Endothelial cell of umbilical vein (primary cell): ENCODE measurements around the gene TEX44.

Experiments
- EZH2 ChIP-seq: IDR thresholded peaks from 2 replicates; pipeline ENCODE4 v1.6.1; 2012; ENCODE audit warnings: borderline replicate concordance, low read depth, mild to moderate bottlenecking, moderate library complexity, low read length, inconsistent platforms; ENCODE audit not compliant: severe bottlenecking
- POLR2A ChIP-seq: IDR thresholded peaks from 2 replicates; pipeline ENCODE4 v1.6.1; 2012; ENCODE audit warnings: low read depth, mild to moderate bottlenecking, control low read depth, low read length
- POLR2AphosphoS5 ChIP-seq: IDR thresholded peaks from 2 replicates; pipeline ENCODE4 v1.6.1; 2012; ENCODE audit warnings: low read depth, mild to moderate bottlenecking, control low read depth, low read length, moderate library complexity; ENCODE audit not compliant: insufficient read depth
- TF ChIP-seq, protein P1 (sequence below), 2 donors: IDR thresholded peaks; 1 replicate in 1 of 2; 2 replicates in 1 of 2; pipeline ENCODE4 v1.5.1; 2011; ENCODE audit warnings: low read length in 2 of 2, mild to moderate bottlenecking in 2 of 2, moderate library complexity in 2 of 2, control low read depth in 1 of 2, inconsistent platforms in 1 of 2, low read depth in 1 of 2; ENCODE audit not compliant: insufficient read depth in 1 of 2; ENCODE audit errors: extremely low read depth in 1 of 2
- TF ChIP-seq, protein P2 (sequence below): IDR thresholded peaks from 2 replicates; pipeline ENCODE4 v1.6.1; 2011; ENCODE audit not compliant: insufficient read depth, insufficient read length

DNA sequence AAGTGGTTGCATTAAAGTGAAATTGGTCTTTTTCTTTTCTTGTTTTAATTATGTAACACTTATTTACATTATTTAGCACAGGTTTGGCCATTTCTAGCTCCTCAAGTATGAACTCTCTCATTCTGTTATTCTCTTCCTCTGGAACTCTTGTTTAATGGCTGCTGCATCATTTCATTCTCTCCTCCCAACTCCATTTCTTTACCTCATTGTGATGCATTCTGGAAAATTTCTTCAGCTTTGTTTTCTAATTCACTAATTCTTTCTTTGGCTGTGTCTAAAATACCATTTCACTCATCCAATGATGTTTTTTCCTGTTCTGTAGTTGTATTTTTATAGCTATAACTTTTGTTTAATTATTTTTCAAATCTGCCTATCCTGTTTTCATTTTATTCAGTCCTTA, 39.9 kb upstream of the TEX44 start:
- TF ChIP-seq, protein P1, sequence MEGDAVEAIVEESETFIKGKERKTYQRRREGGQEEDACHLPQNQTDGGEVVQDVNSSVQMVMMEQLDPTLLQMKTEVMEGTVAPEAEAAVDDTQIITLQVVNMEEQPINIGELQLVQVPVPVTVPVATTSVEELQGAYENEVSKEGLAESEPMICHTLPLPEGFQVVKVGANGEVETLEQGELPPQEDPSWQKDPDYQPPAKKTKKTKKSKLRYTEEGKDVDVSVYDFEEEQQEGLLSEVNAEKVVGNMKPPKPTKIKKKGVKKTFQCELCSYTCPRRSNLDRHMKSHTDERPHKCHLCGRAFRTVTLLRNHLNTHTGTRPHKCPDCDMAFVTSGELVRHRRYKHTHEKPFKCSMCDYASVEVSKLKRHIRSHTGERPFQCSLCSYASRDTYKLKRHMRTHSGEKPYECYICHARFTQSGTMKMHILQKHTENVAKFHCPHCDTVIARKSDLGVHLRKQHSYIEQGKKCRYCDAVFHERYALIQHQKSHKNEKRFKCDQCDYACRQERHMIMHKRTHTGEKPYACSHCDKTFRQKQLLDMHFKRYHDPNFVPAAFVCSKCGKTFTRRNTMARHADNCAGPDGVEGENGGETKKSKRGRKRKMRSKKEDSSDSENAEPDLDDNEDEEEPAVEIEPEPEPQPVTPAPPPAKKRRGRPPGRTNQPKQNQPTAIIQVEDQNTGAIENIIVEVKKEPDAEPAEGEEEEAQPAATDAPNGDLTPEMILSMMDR (IDR thresholded peaks at IDR 0.05; ENCODE audit: extremely low read depth in 1 of 2, insufficient read depth in 1 of 2, low read depth in 1 of 2, low read length in 2 of 2), result no peak
- TF ChIP-seq, protein P2, sequence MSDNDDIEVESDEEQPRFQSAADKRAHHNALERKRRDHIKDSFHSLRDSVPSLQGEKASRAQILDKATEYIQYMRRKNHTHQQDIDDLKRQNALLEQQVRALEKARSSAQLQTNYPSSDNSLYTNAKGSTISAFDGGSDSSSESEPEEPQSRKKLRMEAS, result no peak
- TF ChIP-seq POLR2AphosphoS5 (no peak), EZH2 (no peak), POLR2A (no peak)
